ENCODE results near the gene AFF3. TPM values are rescaled to one million over a fixed set of nuclear protein-coding genes. Genes with fewer than 3 reads are reported as not detected.

AFF3 gene
- total RNA-seq, 1 experiment from 2014 or later, result 0.61 TPM

GRCh38 chr2:99922664-99923063 is 219.7 kb downstream of the AFF3 start:
- H3K79me2 ChIP-seq (ENCODE audit: insufficient read depth, low read length), result no peaks in the 10 kb centered on the region
- H3K27ac ChIP-seq (ENCODE audit: low read depth, low read length), result no peak overlapping the region
- intact Hi-C loops (cut with micrococcal nuclease), result no loop called here
- ATAC-seq (no peak), DNase-seq (ENCODE audit: low read depth, low spot score) (no peak)
- H3K9ac ChIP-seq (ENCODE audit: low read length), result no peak overlapping the region
- no peaks in the 10 kb centered on the region for H3K9me3 ChIP-seq (ENCODE audit: control insufficient read depth in 1 of 2, insufficient read depth in 1 of 2, low read depth in 1 of 2, low read length in 2 of 2)
- no peaks in the 10 kb centered on the region for H3K4me1 ChIP-seq (ENCODE audit: control insufficient read depth in 1 of 2, insufficient read depth in 2 of 2, low read length in 2 of 2)
- H3K9me2 ChIP-seq (ENCODE audit: insufficient read depth), result no peaks in the 10 kb centered on the region
- H3K36me3 ChIP-seq (ENCODE audit: control insufficient read depth in 1 of 2, insufficient read depth in 2 of 2, low read length in 2 of 2), result no peaks in the 10 kb centered on the region
- no peak overlapping the region for H2AFZ ChIP-seq (ENCODE audit: low read depth, low read length, poor library complexity, severe bottlenecking)
- no peak overlapping the region for H3K4me2 ChIP-seq (ENCODE audit: low read length)
- H3K27me3 ChIP-seq (ENCODE audit: insufficient read depth, low read length), result peaks cover 66% of the 10 kb centered on the region
- RAD21 ChIA-PET (ENCODE audit: low non-redundant PET in 1 of 2, low total read pairs in 2 of 2, uncharacterized antibody in 2 of 2, unreplicated experiment in 2 of 2), result no interaction called here
- CTCF ChIA-PET, result no interaction called here
- POLR2A ChIA-PET, result no interaction called here
- no TSS peak for BruUV-seq (replicated peaks)
- no peak overlapping the region for H3K4me3 ChIP-seq (replicated peaks in 1 of 2; ENCODE audit: low read depth in 1 of 2, low read length in 2 of 2)
- H4K20me1 ChIP-seq (ENCODE audit: insufficient read depth), result no peaks in the 10 kb centered on the region; the same call in 1 of the 2 replicates
- TF ChIP-seq EGR1 (IDR thresholded peaks at IDR 0.05; ENCODE audit: low read depth) (no peak), CEBPB (IDR thresholded peaks at IDR 0.05; ENCODE audit: low read depth) (no peak), ZBTB33 (IDR thresholded peaks at IDR 0.05; ENCODE audit: extremely low read depth, insufficient replicate concordance, low read length) (no peak), EZH2 (IDR thresholded peaks at IDR 0.05) (no peak), SRF (IDR thresholded peaks at IDR 0.05; ENCODE audit: low read depth) (no peak), POLR2A (IDR thresholded peaks at IDR 0.05; ENCODE audit: borderline replicate concordance, extremely low read depth, insufficient read depth, insufficient read length) (no peak), RAD21 (IDR thresholded peaks at IDR 0.05; ENCODE audit: low read depth) (no peak), YY1 (IDR thresholded peaks at IDR 0.05; ENCODE audit: extremely low read depth, insufficient replicate concordance, low read depth, low read length) (no peak), FOSL1 (IDR thresholded peaks at IDR 0.05; ENCODE audit: low read depth) (no peak), POLR2AphosphoS5 (IDR thresholded peaks at IDR 0.05; ENCODE audit: low read depth, low read length) (no peak), SP1 (IDR thresholded peaks at IDR 0.05; ENCODE audit: low read depth) (no peak), TCF7L2 (IDR thresholded peaks at IDR 0.05; ENCODE audit: borderline replicate concordance, extremely low read depth, insufficient read depth, insufficient read length) (no peak), JUND (IDR thresholded peaks at IDR 0.05) (no peak), CTCF (IDR thresholded peaks at IDR 0.05 in 2 of 3, conservative IDR thresholded peaks at IDR 0.05 in 1 of 3; ENCODE audit: borderline replicate concordance in 1 of 3, insufficient read depth in 1 of 3, low read depth in 2 of 3, low read length in 2 of 3) (no peak), SIN3A (IDR thresholded peaks at IDR 0.05; ENCODE audit: low read depth) (no peak), ZNF274 (IDR thresholded peaks at IDR 0.05; ENCODE audit: low read depth, low read length) (no peak), MAX (IDR thresholded peaks at IDR 0.05) (no peak)

Measured in HCT116 (cell line).